Endothelial cell (in vitro differentiated cells): ENCODE measurements around the gene SAYSD1. TPM values are rescaled to one million over a fixed set of nuclear protein-coding genes. Genes with fewer than 3 reads are reported as not detected.

Experiments
- DNase-seq: peaks from one replicate; pipeline ENCODE4 v3.0.0; 2021; ENCODE audit warnings: low spot score
- H3K27ac Mint-ChIP-seq: one replicate; pipeline ENCODE4 v1.8.0; 2021; ENCODE audit warnings: mixed read lengths, inconsistent platforms; ENCODE audit not compliant: unreplicated experiment
- H3K27me3 Mint-ChIP-seq: one replicate; pipeline ENCODE4 v1.8.0; 2021; ENCODE audit warnings: mild to moderate bottlenecking, moderate library complexity, mixed read lengths, inconsistent platforms; ENCODE audit not compliant: unreplicated experiment
- H3K36me3 Mint-ChIP-seq: one replicate; pipeline ENCODE4 v1.8.0; 2021; ENCODE audit warnings: mild to moderate bottlenecking, low read depth, mixed read lengths, inconsistent platforms; ENCODE audit not compliant: unreplicated experiment
- H3K4me1 Mint-ChIP-seq: one replicate; pipeline ENCODE4 v1.8.0; 2021; ENCODE audit warnings: mild to moderate bottlenecking, mixed read lengths, inconsistent platforms; ENCODE audit not compliant: unreplicated experiment
- H3K4me3 Mint-ChIP-seq: one replicate; pipeline ENCODE4 v1.8.0; 2021; ENCODE audit warnings: mild to moderate bottlenecking, mixed read lengths, inconsistent platforms; ENCODE audit not compliant: unreplicated experiment
- H3K9me3 Mint-ChIP-seq: one replicate; pipeline ENCODE4 v1.8.0; 2021; ENCODE audit warnings: mixed read lengths, inconsistent platforms; ENCODE audit not compliant: unreplicated experiment
- CTCF ChIP-seq: fragments of 200-600 bp; sonication (generic); IDR thresholded peaks from one replicate; pipeline ENCODE4 v1.5.0; 2021; ENCODE audit warnings: antibody characterized with exemption; ENCODE audit not compliant: unreplicated experiment
- total RNA-seq: library from RNA; stranded (reverse); fragmentation: NEBNext Ultra II Directional; extraction: Animal tissue kit (Norgen Biotek cat#: 25700); gene quantifications from one replicate; pipeline ENCODE4 v1.2.1, GENCODE V29; 2021; ENCODE audit not compliant: unreplicated experiment

Gene SAYSD1
- total RNA-seq, 1 donor from 2014 or later: 10.8 TPM

GRCh38 chr6:39059496-39060310 is 55.3 kb downstream of the SAYSD1 start:
- Mint-ChIP-seq H3K4me3 (peak overlapping the region; percentile 39), H3K36me3 (peaks cover 34% of the 10 kb centered on the region), H3K4me1 (no peaks in the 10 kb centered on the region), H3K27ac (no peak overlapping the region), H3K27me3 (peaks cover 13% of the 10 kb centered on the region), H3K9me3 (no peaks in the 10 kb centered on the region)
- no peak for TF ChIP-seq CTCF
- DNase-seq: no peak

GRCh38 chr6:39058471-39059147 is 56.4 kb downstream of the SAYSD1 start:
- H3K4me3 Mint-ChIP-seq: peak overlapping the region; percentile 59
- TF ChIP-seq CTCF: no peak
- peaks cover 5% of the 10 kb centered on the region for H3K4me1 Mint-ChIP-seq
- H3K27ac Mint-ChIP-seq: no peak overlapping the region
- no peak for DNase-seq
- no peaks in the 10 kb centered on the region for H3K9me3 Mint-ChIP-seq
- peaks cover 32% of the 10 kb centered on the region for H3K36me3 Mint-ChIP-seq
- peaks cover 11% of the 10 kb centered on the region for H3K27me3 Mint-ChIP-seq

DNA sequence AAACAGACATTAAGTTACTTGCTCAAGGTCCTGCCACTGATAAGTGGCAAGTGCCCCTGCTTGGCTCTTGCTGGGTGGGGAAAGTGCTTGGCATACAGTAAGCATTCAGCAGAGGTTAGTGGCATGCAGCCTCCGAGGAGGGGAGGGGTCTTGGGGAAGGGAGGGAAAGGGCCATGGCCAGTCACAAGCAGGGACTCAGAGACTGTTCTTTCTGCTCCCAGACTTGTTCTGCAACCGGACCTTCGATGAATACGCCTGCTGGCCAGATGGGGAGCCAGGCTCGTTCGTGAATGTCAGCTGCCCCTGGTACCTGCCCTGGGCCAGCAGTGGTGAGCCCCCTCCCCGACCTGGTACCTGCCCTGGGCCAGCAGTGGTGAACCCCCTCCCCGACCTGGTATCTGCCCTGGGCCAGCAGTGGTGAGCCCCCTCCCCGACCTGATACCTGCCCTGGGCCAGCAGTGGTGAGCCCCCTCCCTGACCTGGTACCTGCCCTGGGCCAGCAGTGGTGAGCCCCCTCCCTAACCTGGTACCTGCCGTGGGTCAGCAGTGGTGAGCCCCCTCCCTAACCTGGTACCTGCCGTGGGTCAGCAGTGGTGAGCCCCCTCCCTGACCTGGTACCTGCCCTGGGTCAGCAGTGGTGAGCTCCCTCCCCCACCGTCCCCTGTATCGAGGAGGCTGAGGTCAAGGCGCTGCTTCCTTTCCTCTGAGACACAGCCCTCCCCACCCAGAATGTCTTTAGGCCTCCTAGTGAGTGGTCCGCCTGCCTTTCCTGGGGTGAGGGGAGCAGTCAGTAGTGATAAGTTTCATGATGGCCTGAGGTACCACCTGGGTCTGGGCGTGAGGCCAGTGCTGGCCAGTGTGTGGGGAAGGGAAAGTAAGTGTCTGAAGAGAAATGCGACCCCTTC is 57.5 kb downstream of the SAYSD1 start:
- peaks cover 9% of the 10 kb centered on the region for H3K27me3 Mint-ChIP-seq
- no peak overlapping the region for H3K4me3 Mint-ChIP-seq
- H3K27ac Mint-ChIP-seq: no peak overlapping the region

DNA sequence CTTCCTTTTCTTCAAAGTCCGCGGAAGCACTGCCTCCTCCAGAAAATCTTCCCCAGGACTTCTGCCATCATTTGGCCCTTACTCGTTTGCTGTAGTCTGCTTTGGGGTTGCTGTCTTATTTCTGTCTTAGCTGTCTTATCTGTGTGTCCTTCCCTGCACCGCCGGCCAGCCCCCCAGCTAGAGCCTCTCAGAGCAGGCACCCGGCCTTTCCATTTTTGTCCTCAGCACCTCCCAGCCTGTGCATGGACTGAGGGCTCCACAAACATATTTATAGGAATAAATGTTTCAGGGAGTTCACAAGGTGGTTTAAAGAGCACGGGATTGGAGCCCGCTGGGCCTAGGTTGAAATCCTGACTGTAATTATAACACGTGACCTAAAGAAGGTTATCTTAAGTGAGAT is 58.3 kb downstream of the SAYSD1 start:
- peaks cover 28% of the 10 kb centered on the region for H3K36me3 Mint-ChIP-seq
- no peak overlapping the region for H3K4me3 Mint-ChIP-seq
- TF ChIP-seq CTCF: no peak
- H3K27me3 Mint-ChIP-seq: peaks cover 13% of the 10 kb centered on the region
- no peak for DNase-seq
- H3K9me3 Mint-ChIP-seq: no peaks in the 10 kb centered on the region
- peaks cover 24% of the 10 kb centered on the region for H3K4me1 Mint-ChIP-seq
- no peak overlapping the region for H3K27ac Mint-ChIP-seq

More for the DNA sequence above, 57.5 kb downstream of the SAYSD1 start:
- no peaks in the 10 kb centered on the region for H3K9me3 Mint-ChIP-seq
- DNase-seq: no peak
- no peak for TF ChIP-seq CTCF
- peaks cover 16% of the 10 kb centered on the region for H3K4me1 Mint-ChIP-seq
- H3K36me3 Mint-ChIP-seq: peaks cover 28% of the 10 kb centered on the region
